ENCODE data around the gene ATAD3A. TPM values are rescaled to one million over a fixed set of nuclear protein-coding genes. Genes with fewer than 3 reads are reported as not detected.
"Not testable (repeated sequence)": the region's sequence is repeated elsewhere in the genome, so short reads cannot be mapped to it uniquely, and the experiment has no call there.

Gene ATAD3A
- total RNA-seq, 2 experiments from 2014 or later: 51.6 to 57.4 TPM

DNA sequence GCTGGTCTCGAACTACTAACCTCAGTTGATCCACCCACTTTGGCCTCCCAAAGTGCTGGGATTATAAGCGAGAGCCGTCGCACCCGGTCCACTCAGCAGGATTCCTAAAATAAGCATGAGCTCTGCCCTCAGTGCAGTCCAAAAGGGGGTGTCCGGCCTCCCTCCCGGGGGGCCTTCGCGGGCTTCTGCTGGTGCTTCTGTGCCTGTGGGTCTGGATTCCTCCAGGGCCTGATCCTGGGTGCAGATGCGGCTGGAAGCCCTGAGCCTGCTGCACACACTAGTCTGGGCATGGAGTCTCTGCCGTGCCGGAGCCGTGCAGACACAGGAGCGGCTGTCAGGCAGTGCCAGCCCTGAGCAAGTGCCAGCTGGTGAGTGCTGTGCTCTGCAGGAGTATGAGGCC lies 5.0 kb downstream of the ATAD3A start:
- CTCF ChIA-PET; H3K27me3 Mint-ChIP-seq (ENCODE audit: low read depth); H3K4me1 Mint-ChIP-seq (ENCODE audit: low read depth); ATAC-seq; DNase-seq; H3K9me3 Mint-ChIP-seq (ENCODE audit: insufficient read depth); H3K4me3 Mint-ChIP-seq; H3K27ac Mint-ChIP-seq: not testable (repeated sequence)
- POLR2A ChIA-PET: interaction anchor here (0.6 kb wide), 1 partner anchor 148 kb away, joined by 3 read pairs; no protein-coding TSS in a partner anchor
- peaks cover 21% of the 10 kb centered on the region for H3K36me3 Mint-ChIP-seq (ENCODE audit: low read depth)

DNA sequence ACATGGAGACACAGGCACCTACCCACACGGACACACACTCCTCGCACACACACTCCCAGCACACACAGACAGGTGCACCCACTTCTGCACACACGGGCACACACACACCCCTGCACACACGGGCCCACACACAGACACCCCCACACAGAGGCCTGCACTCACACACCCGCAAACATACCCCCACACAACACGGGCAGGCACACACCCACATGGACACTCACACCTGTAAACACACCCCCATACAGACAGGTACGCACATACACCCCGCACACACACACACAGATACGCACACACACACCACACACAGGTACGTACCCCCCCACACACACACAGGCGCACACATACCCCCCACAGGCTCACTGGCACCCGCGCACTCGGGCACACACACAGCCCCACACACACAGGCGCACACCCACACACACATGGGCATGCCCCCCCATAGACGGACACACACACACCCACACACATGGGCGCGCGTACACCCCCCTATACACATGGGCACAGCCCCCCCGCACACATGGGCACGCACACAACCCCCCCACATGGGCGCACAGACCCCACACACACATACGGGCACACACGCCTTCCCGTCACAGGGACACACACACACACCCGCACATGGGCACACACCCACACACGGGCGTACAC lies 6.1 kb downstream of the ATAD3A start:
- Mint-ChIP-seq H3K27me3 (ENCODE audit: low read depth) (no peaks in the 10 kb centered on the region), H3K4me3 (no peak overlapping the region), H3K4me1 (ENCODE audit: low read depth) (peaks cover 6% of the 10 kb centered on the region), H3K27ac (no peak overlapping the region), H3K9me3 (ENCODE audit: insufficient read depth) (no peaks in the 10 kb centered on the region), H3K36me3 (ENCODE audit: low read depth) (peaks cover 21% of the 10 kb centered on the region)
- DNase-seq (no peak), ATAC-seq (no peak)
- ChIA-PET POLR2A (no interaction called here), CTCF (no interaction called here)

DNA sequence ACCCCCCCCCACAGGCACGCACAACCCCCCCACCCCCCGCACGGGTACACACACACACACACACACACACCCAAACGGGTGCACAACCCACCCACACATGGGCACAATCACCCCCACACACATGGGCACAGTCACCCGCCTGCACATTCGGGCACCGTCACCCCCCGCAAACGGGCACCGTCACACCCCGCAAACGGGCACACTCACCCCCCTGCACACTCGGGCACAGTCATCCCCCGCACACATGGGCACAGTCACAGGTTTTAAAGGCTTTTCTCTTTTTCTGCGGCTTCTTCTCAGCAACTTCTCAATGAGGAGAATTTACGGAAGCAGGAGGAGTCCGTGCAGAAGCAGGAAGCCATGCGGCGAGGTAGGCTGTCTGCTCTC lies 6.7 kb downstream of the ATAD3A start:
- ATAC-seq; DNase-seq; H3K27ac Mint-ChIP-seq; H3K4me3 Mint-ChIP-seq; H3K9me3 Mint-ChIP-seq (ENCODE audit: insufficient read depth); CTCF ChIA-PET; H3K27me3 Mint-ChIP-seq (ENCODE audit: low read depth); POLR2A ChIA-PET; H3K4me1 Mint-ChIP-seq (ENCODE audit: low read depth): not testable (repeated sequence)
- peaks cover 21% of the 10 kb centered on the region for H3K36me3 Mint-ChIP-seq (ENCODE audit: low read depth)

DNA sequence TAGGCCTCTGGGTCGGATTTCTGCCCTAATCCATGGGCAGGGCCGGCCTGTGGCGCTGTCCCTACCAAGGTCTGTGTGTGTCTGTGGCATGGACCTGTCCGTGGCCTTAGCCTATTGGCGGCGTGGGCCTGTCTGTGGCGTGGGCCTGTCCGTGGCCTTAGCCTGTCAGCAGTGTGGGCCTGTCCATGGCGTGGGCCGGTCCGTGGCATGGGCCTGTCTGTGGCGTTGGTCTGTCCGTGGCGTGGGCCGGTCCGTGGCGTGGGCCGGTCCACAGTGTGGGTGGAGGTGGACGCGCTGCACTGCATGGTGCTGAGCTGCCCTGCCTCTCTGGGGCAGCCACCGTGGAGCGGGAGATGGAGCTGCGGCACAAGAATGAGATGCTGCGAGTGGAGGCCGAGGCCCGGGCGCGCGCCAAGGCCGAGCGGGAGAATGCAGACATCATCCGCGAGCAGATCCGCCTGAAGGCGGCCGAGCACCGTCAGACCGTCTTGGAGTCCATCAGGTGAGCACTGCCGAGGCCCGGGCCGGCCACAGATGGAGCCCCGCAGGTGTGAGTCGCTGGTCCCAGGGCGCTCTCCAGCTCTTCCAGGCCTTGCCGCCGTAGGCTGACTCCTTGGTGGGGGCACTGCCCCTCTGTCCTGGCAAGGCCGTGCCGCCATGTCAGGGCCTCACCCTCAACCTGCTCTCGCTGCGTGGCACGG lies 8.0 kb downstream of the ATAD3A start:
- peaks cover 21% of the 10 kb centered on the region for H3K36me3 Mint-ChIP-seq (ENCODE audit: low read depth)
- POLR2A ChIA-PET; ATAC-seq; H3K27me3 Mint-ChIP-seq (ENCODE audit: low read depth); H3K4me3 Mint-ChIP-seq; H3K9me3 Mint-ChIP-seq (ENCODE audit: insufficient read depth); DNase-seq; H3K27ac Mint-ChIP-seq; CTCF ChIA-PET; H3K4me1 Mint-ChIP-seq (ENCODE audit: low read depth): not testable (repeated sequence)

DNA sequence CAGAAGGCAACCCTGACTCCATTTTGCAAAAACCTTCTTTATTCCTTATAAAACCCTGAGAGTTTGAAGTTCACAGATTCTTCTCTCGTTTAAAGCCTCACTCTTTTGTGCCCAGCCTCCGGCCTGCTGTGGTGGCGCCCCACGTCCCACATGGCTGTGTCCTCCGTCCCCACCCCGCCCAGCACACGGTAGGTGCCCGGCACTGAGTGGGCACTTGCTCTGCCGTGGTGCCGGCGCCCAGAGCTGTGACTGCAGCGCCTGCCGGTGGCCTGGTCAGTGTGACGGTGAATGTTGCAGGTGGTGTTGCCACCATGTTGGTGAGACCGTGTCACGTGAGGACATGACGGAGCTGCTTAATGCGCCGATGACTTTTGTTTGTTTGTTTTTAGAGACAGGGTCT lies 9.4 kb downstream of the ATAD3A start:
- H3K4me3 Mint-ChIP-seq: no peak overlapping the region
- no peaks in the 10 kb centered on the region for H3K27me3 Mint-ChIP-seq (ENCODE audit: low read depth)
- POLR2A ChIA-PET: no interaction called here
- H3K4me1 Mint-ChIP-seq (ENCODE audit: low read depth): no peaks in the 10 kb centered on the region
- no peaks in the 10 kb centered on the region for H3K9me3 Mint-ChIP-seq (ENCODE audit: insufficient read depth)
- H3K36me3 Mint-ChIP-seq (ENCODE audit: low read depth): peaks cover 17% of the 10 kb centered on the region
- no peak overlapping the region for H3K27ac Mint-ChIP-seq
- CTCF ChIA-PET: no interaction called here
- DNase-seq: no peak
- no peak for ATAC-seq

DNA sequence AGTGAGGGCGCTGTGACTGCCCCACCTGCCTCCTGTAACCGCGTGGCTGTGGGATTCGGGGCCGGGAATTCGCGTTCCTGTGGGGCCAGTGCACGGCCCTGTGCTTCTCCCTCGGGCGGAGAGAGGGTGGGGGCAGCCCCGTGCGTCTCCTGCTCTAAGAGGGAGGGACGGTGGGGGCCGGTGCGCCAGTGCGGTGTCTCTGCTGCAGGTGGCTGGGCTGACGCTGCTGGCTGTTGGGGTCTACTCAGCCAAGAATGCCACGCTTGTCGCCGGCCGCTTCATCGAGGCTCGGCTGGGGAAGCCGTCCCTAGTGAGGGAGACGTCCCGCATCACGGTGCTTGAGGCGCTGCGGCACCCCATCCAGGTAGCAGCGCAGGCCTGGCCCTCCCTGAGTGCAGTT lies 10.6 kb downstream of the ATAD3A start:
- H3K27ac Mint-ChIP-seq; H3K9me3 Mint-ChIP-seq (ENCODE audit: insufficient read depth); DNase-seq; H3K4me3 Mint-ChIP-seq; H3K27me3 Mint-ChIP-seq (ENCODE audit: low read depth); H3K4me1 Mint-ChIP-seq (ENCODE audit: low read depth); ATAC-seq; POLR2A ChIA-PET; CTCF ChIA-PET: not testable (repeated sequence)
- H3K36me3 Mint-ChIP-seq (ENCODE audit: low read depth): peaks cover 23% of the 10 kb centered on the region

DNA sequence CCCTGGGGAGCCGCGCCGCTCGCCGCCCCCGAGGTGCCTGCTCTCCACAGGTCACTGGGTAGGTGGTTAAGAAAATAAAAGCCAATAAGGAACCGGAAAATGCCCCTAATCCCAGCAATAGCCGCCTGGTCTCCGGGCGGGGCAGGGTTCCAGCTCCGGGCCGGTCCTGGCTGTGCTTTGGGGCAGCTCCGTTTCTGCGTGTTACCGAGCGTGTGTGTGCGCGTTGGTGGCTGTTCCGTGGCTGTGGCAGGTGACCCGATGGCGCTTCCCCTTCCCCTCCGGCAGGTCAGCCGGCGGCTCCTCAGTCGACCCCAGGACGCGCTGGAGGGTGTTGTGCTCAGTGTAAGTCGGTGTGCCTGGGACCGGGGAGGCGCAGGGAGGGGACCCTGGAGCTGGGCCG lies 11.3 kb downstream of the ATAD3A start:
- CTCF ChIA-PET; POLR2A ChIA-PET; H3K27ac Mint-ChIP-seq; H3K4me1 Mint-ChIP-seq (ENCODE audit: low read depth); DNase-seq; ATAC-seq; H3K27me3 Mint-ChIP-seq (ENCODE audit: low read depth); H3K9me3 Mint-ChIP-seq (ENCODE audit: insufficient read depth); H3K4me3 Mint-ChIP-seq: not testable (repeated sequence)
- H3K36me3 Mint-ChIP-seq (ENCODE audit: low read depth): peaks cover 21% of the 10 kb centered on the region

DNA sequence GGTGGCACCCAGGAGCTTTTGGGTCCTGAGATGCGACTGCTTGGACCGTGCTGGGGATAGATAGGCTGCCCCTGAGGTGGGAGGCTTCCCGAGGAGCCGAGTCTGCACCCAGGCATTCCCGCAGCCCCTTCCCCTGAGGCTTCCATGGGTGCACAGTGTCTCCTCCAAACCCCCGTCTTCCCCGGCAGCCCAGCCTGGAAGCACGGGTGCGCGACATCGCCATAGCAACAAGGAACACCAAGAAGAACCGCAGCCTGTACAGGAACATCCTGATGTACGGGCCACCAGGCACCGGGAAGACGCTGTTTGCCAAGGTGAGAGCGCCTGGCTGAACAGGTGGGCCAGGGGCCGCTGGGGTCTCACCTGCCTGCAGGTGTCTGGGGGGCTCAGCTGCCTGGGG lies 11.7 kb downstream of the ATAD3A start:
- peaks cover 20% of the 10 kb centered on the region for H3K36me3 Mint-ChIP-seq (ENCODE audit: low read depth)
- H3K9me3 Mint-ChIP-seq (ENCODE audit: insufficient read depth); ATAC-seq; DNase-seq; H3K27ac Mint-ChIP-seq; POLR2A ChIA-PET; H3K4me3 Mint-ChIP-seq; H3K4me1 Mint-ChIP-seq (ENCODE audit: low read depth); CTCF ChIA-PET; H3K27me3 Mint-ChIP-seq (ENCODE audit: low read depth): not testable (repeated sequence)

DNA sequence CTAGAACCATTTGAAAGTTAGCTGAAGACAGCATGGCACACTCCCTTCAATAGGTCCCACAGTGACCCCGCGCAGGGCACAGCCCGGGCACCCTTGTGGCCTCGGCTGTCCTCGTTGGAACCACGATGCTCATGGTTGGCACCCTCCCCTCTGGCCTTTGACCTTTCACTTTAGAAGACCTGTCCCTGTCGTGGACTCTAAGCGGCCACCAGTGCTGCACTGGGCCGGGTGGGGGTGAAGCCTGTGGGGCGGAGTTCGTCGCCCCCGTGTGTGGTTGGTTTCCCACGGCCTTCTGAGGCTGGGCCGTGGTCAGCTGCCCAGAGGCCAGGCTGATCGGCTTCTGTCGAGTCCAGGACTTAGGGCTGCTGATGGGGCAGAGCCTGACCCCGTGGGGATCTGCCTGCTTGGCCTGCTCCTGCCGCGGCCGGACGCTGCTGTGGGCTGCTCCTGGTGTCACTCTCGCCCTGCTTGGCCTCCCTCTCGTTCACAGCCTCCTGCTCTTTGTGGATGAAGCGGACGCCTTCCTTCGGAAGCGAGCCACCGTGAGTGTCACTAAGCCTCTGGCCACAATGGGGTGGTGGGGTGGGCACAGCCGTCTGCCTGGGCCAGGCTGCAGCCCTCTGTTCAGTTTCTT lies 12.9 kb downstream of the ATAD3A start:
- H3K27me3 Mint-ChIP-seq (ENCODE audit: low read depth); CTCF ChIA-PET; H3K4me3 Mint-ChIP-seq; DNase-seq; POLR2A ChIA-PET; ATAC-seq; H3K9me3 Mint-ChIP-seq (ENCODE audit: insufficient read depth); H3K4me1 Mint-ChIP-seq (ENCODE audit: low read depth); H3K27ac Mint-ChIP-seq: not testable (repeated sequence)
- H3K36me3 Mint-ChIP-seq (ENCODE audit: low read depth): peaks cover 29% of the 10 kb centered on the region

DNA sequence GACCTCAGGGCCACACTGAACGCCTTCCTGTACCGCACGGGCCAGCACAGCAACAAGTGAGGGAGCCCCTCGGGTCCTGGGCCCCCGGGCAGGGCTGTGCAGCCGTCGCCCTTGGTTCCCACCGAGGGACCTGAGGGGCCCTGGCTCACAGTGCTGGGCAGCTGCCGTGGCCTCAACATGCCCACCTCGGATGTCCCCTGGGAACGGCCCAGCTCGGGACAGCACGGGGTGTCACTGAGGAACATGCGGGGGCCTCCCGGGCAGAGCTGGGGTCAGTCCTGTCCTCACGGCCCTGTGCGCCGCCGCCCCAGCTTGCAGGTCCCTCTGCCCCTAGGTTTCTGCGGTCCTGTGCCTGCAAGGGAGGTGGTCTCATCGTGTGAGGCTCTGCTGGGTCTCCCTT lies 14.5 kb downstream of the ATAD3A start:
- H3K27ac Mint-ChIP-seq; H3K4me1 Mint-ChIP-seq (ENCODE audit: low read depth); H3K9me3 Mint-ChIP-seq (ENCODE audit: insufficient read depth); ATAC-seq; H3K27me3 Mint-ChIP-seq (ENCODE audit: low read depth); DNase-seq; POLR2A ChIA-PET; H3K4me3 Mint-ChIP-seq; CTCF ChIA-PET: not testable (repeated sequence)
- H3K36me3 Mint-ChIP-seq (ENCODE audit: low read depth): peaks cover 37% of the 10 kb centered on the region

DNA sequence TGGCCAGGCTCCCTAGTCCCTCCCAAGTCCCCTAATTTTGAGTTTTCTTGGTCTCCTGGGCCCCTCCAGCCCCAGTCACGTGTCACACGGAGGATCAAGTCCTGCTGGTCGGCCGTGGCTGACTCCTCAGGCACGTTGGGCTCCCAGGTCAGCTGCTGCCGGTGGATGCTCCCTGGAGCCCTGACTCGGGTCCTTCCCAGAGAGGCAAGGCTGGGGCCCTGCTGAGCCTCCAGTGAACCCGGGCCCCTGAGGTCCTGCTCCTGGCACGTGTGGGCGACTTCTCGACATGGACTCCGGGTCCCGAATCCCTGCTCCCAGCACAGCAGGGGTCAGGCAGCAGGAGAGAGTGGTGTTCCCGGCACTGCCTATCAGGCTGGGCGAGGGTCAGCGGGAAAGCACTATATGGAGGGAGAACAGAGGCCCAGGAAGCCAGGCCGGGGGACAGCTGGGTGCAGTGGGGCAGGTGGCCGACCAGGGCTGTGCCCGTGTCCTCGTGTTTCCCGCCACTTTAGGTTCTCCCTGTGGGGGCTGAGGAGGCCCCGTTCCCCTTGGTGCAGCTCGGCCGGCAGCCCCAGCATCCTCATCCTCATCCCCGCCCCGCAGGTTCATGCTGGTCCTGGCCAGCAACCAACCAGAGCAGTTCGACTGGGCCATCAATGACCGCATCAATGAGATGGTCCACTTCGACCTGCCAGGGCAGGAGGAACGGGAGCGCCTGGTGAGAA lies 15.3 kb downstream of the ATAD3A start:
- ChIA-PET POLR2A (no interaction called here), CTCF (no interaction called here)
- Mint-ChIP-seq H3K27me3 (ENCODE audit: low read depth) (no peaks in the 10 kb centered on the region), H3K4me1 (ENCODE audit: low read depth) (no peaks in the 10 kb centered on the region), H3K27ac (no peak overlapping the region), H3K4me3 (no peak overlapping the region), H3K9me3 (ENCODE audit: insufficient read depth) (no peaks in the 10 kb centered on the region), H3K36me3 (ENCODE audit: low read depth) (peaks cover 42% of the 10 kb centered on the region)
- DNase-seq (no peak), ATAC-seq (no peak)

Data from activated CD8-positive, alpha-beta T cell treated with anti-CD3 and anti-CD28 coated beads, Interleukin-2, amount 10 ng/mL, durations not matched to agents 7 days and 5 days (primary cell).